ENCODE measurements around the gene NCOA7. TPM values are rescaled to one million over a fixed set of nuclear protein-coding genes. Genes with fewer than 3 reads are reported as not detected.
A peak's percentile ranks its signal among the peaks of the same experiment; 100 is the strongest.

The NCOA7 gene
- total RNA-seq, 1 experiment from 2014 or later = 9.4 TPM

GRCh38 chr6:125867483-125867942 is 76.8 kb downstream of the NCOA7 start:
- Histone ChIP-seq H2BK120ac (ENCODE audit: low read depth, low read length, poor library complexity, severe bottlenecking) (no peak overlapping the region), H3K4me1 (ENCODE audit: insufficient read depth, low read length) (no peaks in the 10 kb centered on the region; the same call in 1 of the 2 replicates), H4K8ac (replicated peaks; ENCODE audit: insufficient read length, low read depth, low read length) (no peak overlapping the region), H3K9me3 (ENCODE audit: control insufficient read depth, low read depth, low read length) (no peaks in the 10 kb centered on the region), H3K14ac (ENCODE audit: insufficient read depth, low read length) (no peak overlapping the region), H2BK5ac (ENCODE audit: insufficient read length, low read length) (no peak overlapping the region), H3K79me1 (ENCODE audit: insufficient read depth, low read depth, low read length, poor library complexity, severe bottlenecking) (no peaks in the 10 kb centered on the region), H3K4ac (ENCODE audit: low read depth, low read length) (no peak overlapping the region), H4K20me1 (ENCODE audit: control insufficient read depth, insufficient read depth, insufficient read length) (no peaks in the 10 kb centered on the region), H2BK15ac (ENCODE audit: low read depth, low read length) (no peak overlapping the region), H3K56ac (ENCODE audit: insufficient read length, low read depth, low read length) (no peak overlapping the region), H4K91ac (ENCODE audit: insufficient read length, low read depth, low read length) (no peak overlapping the region), H3K27ac (ENCODE audit: insufficient read length, low read depth, low read length) (no peak overlapping the region), H3T11ph (ENCODE audit: low read length) (no peak overlapping the region), H4K5ac (ENCODE audit: insufficient read length, low read depth, low read length) (no peak overlapping the region), H3K4me2 (ENCODE audit: insufficient read depth, insufficient read length, low read length) (no peak overlapping the region), H3K23me2 (ENCODE audit: insufficient read length, low read depth, low read length, poor library complexity, severe bottlenecking) (no peaks in the 10 kb centered on the region), H2AK5ac (ENCODE audit: insufficient read length, low read length) (no peak overlapping the region), H3K18ac (ENCODE audit: insufficient read length, low read depth, low read length) (no peak overlapping the region), H3K9ac (ENCODE audit: extremely low read depth, insufficient read length, low read length) (no peak overlapping the region), H2AFZ (ENCODE audit: low read length) (no peak overlapping the region), H2BK20ac (ENCODE audit: low read depth, low read length, poor library complexity, severe bottlenecking) (no peak overlapping the region), H3K79me2 (ENCODE audit: insufficient read depth, low read length) (no peaks in the 10 kb centered on the region), H3K23ac (ENCODE audit: insufficient read length, low read depth, low read length) (no peak overlapping the region), H2BK12ac (ENCODE audit: insufficient read length, low read depth, low read length) (no peak overlapping the region), H3K27me3 (ENCODE audit: insufficient read depth, low read length) (no peaks in the 10 kb centered on the region)
- TF ChIP-seq, protein P1, sequence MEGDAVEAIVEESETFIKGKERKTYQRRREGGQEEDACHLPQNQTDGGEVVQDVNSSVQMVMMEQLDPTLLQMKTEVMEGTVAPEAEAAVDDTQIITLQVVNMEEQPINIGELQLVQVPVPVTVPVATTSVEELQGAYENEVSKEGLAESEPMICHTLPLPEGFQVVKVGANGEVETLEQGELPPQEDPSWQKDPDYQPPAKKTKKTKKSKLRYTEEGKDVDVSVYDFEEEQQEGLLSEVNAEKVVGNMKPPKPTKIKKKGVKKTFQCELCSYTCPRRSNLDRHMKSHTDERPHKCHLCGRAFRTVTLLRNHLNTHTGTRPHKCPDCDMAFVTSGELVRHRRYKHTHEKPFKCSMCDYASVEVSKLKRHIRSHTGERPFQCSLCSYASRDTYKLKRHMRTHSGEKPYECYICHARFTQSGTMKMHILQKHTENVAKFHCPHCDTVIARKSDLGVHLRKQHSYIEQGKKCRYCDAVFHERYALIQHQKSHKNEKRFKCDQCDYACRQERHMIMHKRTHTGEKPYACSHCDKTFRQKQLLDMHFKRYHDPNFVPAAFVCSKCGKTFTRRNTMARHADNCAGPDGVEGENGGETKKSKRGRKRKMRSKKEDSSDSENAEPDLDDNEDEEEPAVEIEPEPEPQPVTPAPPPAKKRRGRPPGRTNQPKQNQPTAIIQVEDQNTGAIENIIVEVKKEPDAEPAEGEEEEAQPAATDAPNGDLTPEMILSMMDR (conservative IDR thresholded peaks at IDR 0.05) = no peak
- Mint-ChIP-seq H3K27ac (peak overlapping the region in 1 of 3 experiments; percentile 55; a peak in 1 of 7 replicates), H3K27me3 (ENCODE audit: low read depth) (no peaks in the 10 kb centered on the region), H3K4me3 (no peak overlapping the region), H3K9me3 (no peaks in the 10 kb centered on the region), H3K4me1 (peaks cover 8 to 12% of the 10 kb centered on the region in 2 experiments), H3K36me3 (ENCODE audit: insufficient read depth in 1 of 3, low read depth in 3 of 3) (no peaks in the 10 kb centered on the region)
- WGBS (ENCODE audit: extremely low coverage, insufficient read length, low lambda C conversion rate) = no CpG with 5 or more reads among the region's 6 CpGs
- DNase-seq = peak; percentile 86
